Cardiac fibroblast (primary cell): ENCODE measurements around the gene SPATA13.

Experiments used
- DNase-seq, 2 donors: peaks; one replicate each; pipeline versions ENCODE4 v3.0.0 to v3.0.0-alpha.2; 2010; ENCODE audit warnings: low read depth in 2 of 2
- H3K4me3 ChIP-seq, 2 donors: replicated peaks in 1 of 2; 1 replicate in 1 of 2; 2 replicates in 1 of 2; pipeline ENCODE4 v1.5.1; 2011; ENCODE audit warnings: low read depth in 2 of 2, low read length in 2 of 2, mild to moderate bottlenecking in 2 of 2, moderate library complexity in 1 of 2
- CTCF ChIP-seq: IDR thresholded peaks from one replicate; pipeline ENCODE4 v1.5.1; 2011; ENCODE audit warnings: low read depth, mild to moderate bottlenecking, low read length, inconsistent platforms

The SPATA13 gene

GRCh38 chr13:24147570-24147963 is 13.0 kb upstream of the SPATA13 start:
- H3K4me3 ChIP-seq = no peak overlapping the region
- DNase-seq = no peak
- no peak for TF ChIP-seq CTCF

GRCh38 chr13:24148414-24149235 is 11.9 kb upstream of the SPATA13 start:
- H3K4me3 ChIP-seq = no peak overlapping the region
- no peak for TF ChIP-seq CTCF
- DNase-seq = peak; percentile 93 to 99

GRCh38 chr13:24149246-24150032 is 11.1 kb upstream of the SPATA13 start:
- no peak overlapping the region for H3K4me3 ChIP-seq
- peak; percentile 47 to 68 for DNase-seq
- TF ChIP-seq CTCF = no peak

GRCh38 chr13:24150572-24150971 is 9.9 kb upstream of the SPATA13 start:
- H3K4me3 ChIP-seq = no peak overlapping the region
- DNase-seq = no peak
- no peak for TF ChIP-seq CTCF

- H3K4me3 ChIP-seq = no peak overlapping the region
- no peak for DNase-seq
- no peak for TF ChIP-seq CTCF
These were observed 8.7 kb upstream of the SPATA13 start for GRCh38 chr13:24151864-24152263.

- H3K4me3 ChIP-seq = no peak overlapping the region
- no peak for TF ChIP-seq CTCF
- DNase-seq = no peak
These were observed 8.0 kb upstream of the SPATA13 start for GRCh38 chr13:24152292-24153214.
